PC-9 (cell line): Measurements from ENCODE around the gene CSNK1D. TPM values are rescaled to one million over a fixed set of nuclear protein-coding genes. Genes with fewer than 3 reads are reported as not detected.

ENCODE experiments used
- BruUV-seq: library from RNA; stranded (reverse); fragments of 400-500 nt; replicated peaks from 2 replicates; lab custom pipeline; 2021; lab: Mats Ljungman, UMichigan
- CTCF ChIA-PET: fragments of 300-600 bp; sonication (Branson Sonifier 250); formaldehyde crosslinking; loops from one replicate; lab custom pipeline; 2022; ENCODE audit warnings: antibody characterized with exemption; lab: Charles Lee
- POLR2A ChIA-PET: fragments of 300-600 bp; sonication (Branson Sonifier 250); formaldehyde crosslinking; loops from one replicate; lab custom pipeline; 2022; ENCODE audit warnings: antibody characterized with exemption; ENCODE audit not compliant: unreplicated experiment; lab: Charles Lee
- DNase-seq, 2 experiments: peaks; one replicate each; pipeline versions ENCODE4 v3.0.0 to v3.0.0-alpha.2; 2015 to 2022; ENCODE audit warnings: mixed read lengths in 1 of 2
- H2AFZ ChIP-seq: fragments of 200-600 bp; sonication (generic); 2 replicates; pipeline ENCODE4 v1.8.1; 2017; ENCODE audit warnings: antibody characterized with exemption
- H3F3A ChIP-seq: fragments of 200-600 bp; sonication (generic); 2 replicates; pipeline ENCODE4 v1.8.1; 2017; ENCODE audit warnings: antibody characterized with exemption, mild to moderate bottlenecking, low read depth; ENCODE audit not compliant: insufficient read depth
- H3K27ac ChIP-seq: fragments of 200-600 bp; sonication (generic); 2 replicates; pipeline ENCODE4 v1.6.1; 2016; ENCODE audit warnings: mixed run types
- H3K27me3 ChIP-seq: fragments of 200-600 bp; sonication (generic); 2 replicates; pipeline ENCODE4 v1.6.1; 2016; ENCODE audit warnings: low read depth, mixed run types; ENCODE audit not compliant: insufficient read depth
- H3K36me3 ChIP-seq: fragments of 200-600 bp; sonication (generic); 2 replicates; pipeline ENCODE4 v1.6.1; 2016; ENCODE audit warnings: low read depth, mixed run types
- H3K4me1 ChIP-seq: fragments of 200-600 bp; sonication (generic); replicated peaks from 2 replicates; pipeline ENCODE4 v1.6.1; 2016; ENCODE audit warnings: mixed run types; ENCODE audit not compliant: insufficient read depth
- H3K4me2 ChIP-seq: fragments of 200-600 bp; sonication (generic); 2 replicates; pipeline ENCODE4 v1.6.1; 2017; ENCODE audit warnings: mixed run types
- H3K4me3 ChIP-seq: fragments of 200-600 bp; sonication (generic); 2 replicates; pipeline ENCODE4 v1.6.1; 2016; ENCODE audit warnings: mixed run types
- H3K79me2 ChIP-seq: fragments of 200-600 bp; sonication (generic); 2 replicates; pipeline ENCODE4 v1.6.1; 2017; ENCODE audit warnings: low read depth, mixed run types
- H3K9me2 ChIP-seq: fragments of 200-600 bp; sonication (generic); 2 replicates; pipeline ENCODE4 v1.8.1; 2017; ENCODE audit warnings: mild to moderate bottlenecking; ENCODE audit not compliant: insufficient read depth
- H3K9me3 ChIP-seq: fragments of 200-600 bp; sonication (generic); 2 replicates; pipeline ENCODE4 v1.8.1; 2016; ENCODE audit warnings: low read depth; ENCODE audit not compliant: insufficient read depth
- H4K20me1 ChIP-seq: fragments of 200-600 bp; sonication (generic); 2 replicates; pipeline ENCODE4 v1.8.1; 2017; ENCODE audit not compliant: insufficient read depth
- CTCF ChIP-seq: fragments of 200-600 bp; sonication (generic); conservative IDR thresholded peaks from 2 replicates; pipeline ENCODE4 v1.6.1; 2017; ENCODE audit warnings: mixed run types, antibody characterized with exemption, mild to moderate bottlenecking, moderate library complexity
- EZH2 ChIP-seq: fragments of 200-600 bp; sonication (generic); IDR thresholded peaks from 2 replicates; pipeline ENCODE4 v1.8.0; 2017; ENCODE audit warnings: antibody characterized with exemption, low read depth
- intact Hi-C: fragments of 100-400 bp; cut with micrococcal nuclease; formaldehyde crosslinking; loops from one replicate; pipeline ENCODE4 v1.10.0; 2022; ENCODE audit not compliant: unreplicated experiment
- total RNA-seq: library from RNA; stranded (reverse); gene quantifications from 2 replicates; pipeline ENCODE4 v1.2.3, GENCODE V29; 2021

The CSNK1D gene
- total RNA-seq, 1 experiment from 2014 or later = 181 TPM

DNA sequence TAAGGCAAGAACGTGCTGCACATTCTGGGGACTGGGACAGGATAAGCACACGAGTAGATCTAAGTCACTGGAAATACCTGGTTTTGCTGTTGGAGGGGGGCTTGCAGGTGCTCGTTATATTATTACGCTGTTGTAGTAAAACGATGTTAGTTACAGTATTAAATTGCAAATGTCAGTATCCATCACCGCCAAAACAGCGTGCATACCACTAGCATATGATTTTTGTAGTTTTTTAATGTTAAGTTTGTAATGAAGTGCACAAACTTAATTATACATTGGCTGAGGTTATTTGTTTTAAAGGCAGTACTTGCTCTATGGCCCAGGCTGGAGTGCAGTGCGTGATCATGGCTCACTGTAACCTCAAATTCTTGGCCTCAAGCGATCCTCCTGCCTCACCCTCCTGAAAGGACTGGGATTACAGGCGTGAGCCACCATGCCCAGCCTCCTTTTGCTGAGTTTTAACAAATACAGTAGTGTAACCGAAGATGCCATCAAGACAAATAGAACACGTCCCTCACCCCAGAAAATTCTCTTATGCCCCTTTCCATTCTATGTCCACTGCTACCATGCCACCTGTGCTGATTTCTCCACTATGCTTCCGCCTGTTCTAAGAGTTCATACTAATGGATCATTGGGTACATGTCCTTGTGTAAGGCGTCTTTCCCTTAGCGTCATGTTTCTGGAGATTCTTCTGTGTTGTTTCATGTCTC lies 20.7 kb upstream of the CSNK1D start:
- H3K4me2 ChIP-seq = 0 out of 2 replicates have a peak overlapping the region, but pooled peaks have one; percentile 42
- intact Hi-C loops = no loop called here
- CTCF ChIA-PET = no interaction called here
- H3K9me2 ChIP-seq = no peaks in the 10 kb centered on the region
- peaks cover 24% of the 10 kb centered on the region for H3K4me1 ChIP-seq
- H3K4me3 ChIP-seq = no peak overlapping the region
- H4K20me1 ChIP-seq = no peaks in the 10 kb centered on the region
- peaks cover 36% of the 10 kb centered on the region for H3F3A ChIP-seq
- H3K27ac ChIP-seq = no peak overlapping the region
- DNase-seq = no peak
- no peaks in the 10 kb centered on the region for H3K36me3 ChIP-seq
- H3K27me3 ChIP-seq = no peaks in the 10 kb centered on the region
- POLR2A ChIA-PET = no interaction called here
- BruUV-seq = TSS peak; percentile 74
- H2AFZ ChIP-seq = no peak overlapping the region
- TF ChIP-seq EZH2 (no peak), CTCF (no peak)
- H3K9me3 ChIP-seq = no peaks in the 10 kb centered on the region
- peaks cover 7% of the 10 kb centered on the region; the same call in 1 of the 2 replicates for H3K79me2 ChIP-seq

- Histone ChIP-seq H3K27me3 (no peaks in the 10 kb centered on the region), H4K20me1 (no peaks in the 10 kb centered on the region), H3K79me2 (peaks cover 7% of the 10 kb centered on the region; the same call in 1 of the 2 replicates), H3K4me2 (peak overlapping the region; percentile 71), H3F3A (peaks cover 39% of the 10 kb centered on the region), H3K27ac (peak overlapping the region; percentile 64), H3K4me1 (peaks cover 32% of the 10 kb centered on the region), H2AFZ (peak overlapping the region; percentile 76), H3K9me3 (no peaks in the 10 kb centered on the region), H3K36me3 (no peaks in the 10 kb centered on the region), H3K9me2 (no peaks in the 10 kb centered on the region), H3K4me3 (peak overlapping the region; percentile 64)
- no peak for TF ChIP-seq EZH2
- no peak for TF ChIP-seq CTCF
- DNase-seq = peak; percentile 91 to 93
- intact Hi-C loops = loop anchor here (2.0 kb wide), 1 partner anchor 46 kb away; no protein-coding TSS in a partner anchor
- CTCF ChIA-PET = interaction anchor here (0.6 kb wide), 1 partner anchor 273 kb away, joined by 9 read pairs; no protein-coding TSS in a partner anchor
- TSS peak; percentile 79 for BruUV-seq
- POLR2A ChIA-PET = interaction anchor here (0.5 to 1.0 kb wide), 11 partner anchors 10 to 300 kb away, joined by 3 to 18 read pairs (median 5); partner anchors contain the start of genes CSNK1D and SECTM1
Measured at GRCh38 chr17:82292251-82293154, 19.0 kb upstream of the CSNK1D start.
